ENCODE measurements around the gene NFXL1. TPM values are rescaled to one million over a fixed set of nuclear protein-coding genes. Genes with fewer than 3 reads are reported as not detected.

The NFXL1 gene
- total and polyA plus RNA-seq, 2 of the 4 experiments (the other 2 are of a cell fraction): 13.9 to 23.1 TPM

DNA sequence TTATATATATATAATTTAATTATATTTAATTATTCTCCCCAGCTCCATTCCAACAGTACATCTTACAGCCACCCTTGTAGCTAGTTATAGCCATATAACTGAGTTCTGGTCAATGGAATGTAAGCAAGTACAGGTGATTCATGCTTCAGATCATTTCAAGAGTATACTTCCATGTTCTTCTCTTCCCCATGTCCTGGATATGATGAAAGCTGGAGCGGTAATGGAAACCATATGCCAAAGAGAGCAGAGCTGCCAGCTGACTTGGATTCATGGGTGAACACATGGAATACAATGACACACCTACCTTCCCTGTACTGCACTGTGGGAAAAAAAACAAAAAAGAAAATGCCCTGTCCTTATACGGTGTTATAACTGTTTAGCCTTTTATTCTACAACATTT is 59.0 kb downstream of the NFXL1 start (continued):
- TF ChIP-seq NFE2L2 (IDR thresholded peaks at IDR 0.05; ENCODE audit: low read depth, low read length): no peak

DNA sequence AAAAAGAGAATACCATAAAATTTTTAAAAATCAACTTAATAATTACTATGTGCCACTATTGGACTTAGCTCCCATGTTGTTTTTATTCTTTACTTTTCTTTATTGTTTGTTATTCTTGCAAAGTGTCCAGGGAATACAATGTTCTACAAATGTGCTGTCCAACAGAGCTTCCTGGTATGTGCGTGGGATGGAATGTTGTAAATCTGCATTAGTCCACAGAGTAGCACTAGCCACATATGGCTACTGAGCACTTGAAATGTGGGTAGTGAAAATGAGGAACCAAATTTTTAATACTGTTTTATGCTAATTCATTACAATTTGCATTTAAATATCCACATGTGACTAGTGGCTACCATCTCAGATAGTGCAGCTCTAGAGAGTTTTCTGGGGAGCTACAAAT is 62.2 kb downstream of the NFXL1 start:
- peak overlapping the region; percentile 76; the same call in 1 of the 2 replicates for H4K5ac ChIP-seq (ENCODE audit: low read depth, low read length)
- intact Hi-C loops (cut with micrococcal nuclease): loop anchor here (5.0 kb wide), 1 partner anchor 525 kb away; no protein-coding TSS in a partner anchor
- H2BK20ac ChIP-seq (ENCODE audit: low read depth, low read length): peak overlapping the region; percentile 84; the same call in 1 of the 2 replicates
- no peak overlapping the region; the same call in 1 of the 2 replicates for H3K4ac ChIP-seq (ENCODE audit: low read depth, low read length)
- H2AK5ac ChIP-seq (ENCODE audit: low read depth, low read length): no peak overlapping the region
- DNase-seq (peak; percentile 92), ATAC-seq (ENCODE audit: low read depth) (peak; percentile 86)
- H3K9ac ChIP-seq (ENCODE audit: low read depth, low read length): no peak overlapping the region
- H2BK120ac ChIP-seq (ENCODE audit: low read depth, low read length): peak overlapping the region; percentile 75; the same call in 1 of the 2 replicates
- H3K4me2 ChIP-seq (ENCODE audit: low read depth, low read length): no peak overlapping the region; the same call in 1 of the 2 replicates
- peak overlapping the region; percentile 96 for H2BK5ac ChIP-seq (ENCODE audit: low read depth, low read length, poor library complexity, severe bottlenecking)
- H3K79me1 ChIP-seq (ENCODE audit: low read depth in 1 of 2, low read length in 2 of 2): peaks cover 0 to 8% of the 10 kb centered on the region in 2 experiments; a peak in 2 of 4 replicates
- H3K36me3 ChIP-seq (ENCODE audit: control insufficient read depth, insufficient read depth, low read length): peaks cover 5% of the 10 kb centered on the region; the same call in 1 of the 2 replicates
- H2AK9ac ChIP-seq (replicated peaks; ENCODE audit: low read depth, low read length, poor library complexity): no peak overlapping the region
- WGBS, 2 experiments (ENCODE audit: extremely low coverage in 2 of 2, insufficient read length in 1 of 2): no CpG with 5 or more reads among the region's 1 CpG
- POLR2A ChIA-PET (ENCODE audit: unreplicated experiment): interaction anchor here (1.1 kb wide), 1 partner anchor 10 kb away, joined by 3 read pairs; no protein-coding TSS in a partner anchor
- H3K9me3 ChIP-seq (ENCODE audit: control insufficient read depth, insufficient read depth, low read length): peaks cover 2% of the 10 kb centered on the region; the same call in 1 of the 2 replicates
- H3K27me3 ChIP-seq (ENCODE audit: control insufficient read depth, insufficient read depth, low read length): no peaks in the 10 kb centered on the region
- no peak overlapping the region for H4K91ac ChIP-seq (ENCODE audit: insufficient read depth, low read depth, low read length)
- H4K8ac ChIP-seq (ENCODE audit: low read depth in 2 of 2, low read length in 2 of 2): peak overlapping the region; percentile 27 to 61; a peak in 1 of 4 replicates
- H2BK15ac ChIP-seq (ENCODE audit: low read depth, low read length): no peak overlapping the region
- no peak overlapping the region for H3K14ac ChIP-seq (replicated peaks; ENCODE audit: low read depth, low read length)
- CTCF ChIA-PET: interaction anchor here (1.2 to 1.8 kb wide), 3 partner anchors 11 to 16 kb away, joined by 3 to 7 read pairs (median 6); no protein-coding TSS in a partner anchor
- H3K27ac ChIP-seq (ENCODE audit: insufficient read depth, low read length): no peak overlapping the region
- H3K4me3 ChIP-seq (ENCODE audit: insufficient read depth, low read depth, low read length): no peak overlapping the region
- no peaks in the 10 kb centered on the region for H4K20me1 ChIP-seq (ENCODE audit: insufficient read depth, low read length)
- no TSS peak for BruUV-seq (replicated peaks)
- H3K23ac ChIP-seq (ENCODE audit: low read depth, low read length): no peak overlapping the region
- no peaks in the 10 kb centered on the region for H3K4me1 ChIP-seq (ENCODE audit: control insufficient read depth, insufficient read depth, low read length)
- H3K9me1 ChIP-seq (ENCODE audit: insufficient read depth, low read length): no peaks in the 10 kb centered on the region
- peak overlapping the region; percentile 88; the same call in 1 of the 2 replicates for H3K18ac ChIP-seq (ENCODE audit: low read depth, low read length)
- dilution Hi-C loops (cut with HindIII; ENCODE audit: low sequenced_read_pairs, unreplicated experiment): no loop called here
- in situ Hi-C loops (cut with MboI; ENCODE audit: low sequenced_read_pairs): loop anchor here (25.0 kb wide), 1 partner anchor 510 kb away; no protein-coding TSS in a partner anchor
- no peak overlapping the region for H2AFZ ChIP-seq (replicated peaks; ENCODE audit: low read length, poor library complexity)
- H3K56ac ChIP-seq (ENCODE audit: extremely low read depth, insufficient read depth, low read length): 0 out of 2 replicates have a peak overlapping the region, but pooled peaks have one; percentile 24
- TF ChIP-seq POLR2A (IDR thresholded peaks at IDR 0.05; ENCODE audit: low read depth, low read length): no peak
- no peak for TF ChIP-seq FOS (IDR thresholded peaks at IDR 0.05; ENCODE audit: low read depth, low read length)
- 0 out of 2 replicates have a peak, but pooled peaks have one; percentile 5 for TF ChIP-seq CEBPB (IDR thresholded peaks at IDR 0.05; ENCODE audit: low read depth, low read length)
- no peak for TF ChIP-seq SMC3 (IDR thresholded peaks at IDR 0.05; ENCODE audit: low read depth, low read length)
- TF ChIP-seq MAFK (IDR thresholded peaks at IDR 0.05; ENCODE audit: low read depth, low read length): no peak
- TF ChIP-seq MAZ (IDR thresholded peaks at IDR 0.05; ENCODE audit: borderline replicate concordance, low read depth, low read length): no peak
- TF ChIP-seq, protein P1, sequence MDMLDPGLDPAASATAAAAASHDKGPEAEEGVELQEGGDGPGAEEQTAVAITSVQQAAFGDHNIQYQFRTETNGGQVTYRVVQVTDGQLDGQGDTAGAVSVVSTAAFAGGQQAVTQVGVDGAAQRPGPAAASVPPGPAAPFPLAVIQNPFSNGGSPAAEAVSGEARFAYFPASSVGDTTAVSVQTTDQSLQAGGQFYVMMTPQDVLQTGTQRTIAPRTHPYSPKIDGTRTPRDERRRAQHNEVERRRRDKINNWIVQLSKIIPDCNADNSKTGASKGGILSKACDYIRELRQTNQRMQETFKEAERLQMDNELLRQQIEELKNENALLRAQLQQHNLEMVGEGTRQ (IDR thresholded peaks at IDR 0.05; ENCODE audit: low read depth, low read length): no peak
- no peak for TF ChIP-seq CHD1 (IDR thresholded peaks at IDR 0.05; ENCODE audit: low read depth, low read length)
- TF ChIP-seq, protein P2, sequence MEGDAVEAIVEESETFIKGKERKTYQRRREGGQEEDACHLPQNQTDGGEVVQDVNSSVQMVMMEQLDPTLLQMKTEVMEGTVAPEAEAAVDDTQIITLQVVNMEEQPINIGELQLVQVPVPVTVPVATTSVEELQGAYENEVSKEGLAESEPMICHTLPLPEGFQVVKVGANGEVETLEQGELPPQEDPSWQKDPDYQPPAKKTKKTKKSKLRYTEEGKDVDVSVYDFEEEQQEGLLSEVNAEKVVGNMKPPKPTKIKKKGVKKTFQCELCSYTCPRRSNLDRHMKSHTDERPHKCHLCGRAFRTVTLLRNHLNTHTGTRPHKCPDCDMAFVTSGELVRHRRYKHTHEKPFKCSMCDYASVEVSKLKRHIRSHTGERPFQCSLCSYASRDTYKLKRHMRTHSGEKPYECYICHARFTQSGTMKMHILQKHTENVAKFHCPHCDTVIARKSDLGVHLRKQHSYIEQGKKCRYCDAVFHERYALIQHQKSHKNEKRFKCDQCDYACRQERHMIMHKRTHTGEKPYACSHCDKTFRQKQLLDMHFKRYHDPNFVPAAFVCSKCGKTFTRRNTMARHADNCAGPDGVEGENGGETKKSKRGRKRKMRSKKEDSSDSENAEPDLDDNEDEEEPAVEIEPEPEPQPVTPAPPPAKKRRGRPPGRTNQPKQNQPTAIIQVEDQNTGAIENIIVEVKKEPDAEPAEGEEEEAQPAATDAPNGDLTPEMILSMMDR (conservative IDR thresholded peaks at IDR 0.05; ENCODE audit: low read depth, low read length): no peak
- TF ChIP-seq BHLHE40 (IDR thresholded peaks at IDR 0.05; ENCODE audit: low read depth, low read length): peak; percentile 23; the same call in 1 of the 2 replicates
- no peak for TF ChIP-seq RCOR1 (IDR thresholded peaks at IDR 0.05; ENCODE audit: insufficient replicate concordance, low read length)
- no peak for TF ChIP-seq RFX5 (IDR thresholded peaks at IDR 0.05; ENCODE audit: low read depth, low read length)
